Measurements from ENCODE around the gene ACBD6.

Gene ACBD6

GRCh38 chr1:180268556-180269075, 233.8 kb downstream of the ACBD6 start:
- DNase-seq, result no peak

GRCh38 chr1:180267761-180268555, 234.4 kb downstream of the ACBD6 start:
- DNase-seq, result no peak

- DNase-seq, result no peak
Measured at GRCh38 chr1:180267211-180267561, 235.2 kb downstream of the ACBD6 start.

GRCh38 chr1:180266275-180267210, 235.8 kb downstream of the ACBD6 start:
- no peak for DNase-seq

- no peak for DNase-seq
Measured at GRCh38 chr1:180265871-180266270, 236.5 kb downstream of the ACBD6 start.

- no peak for DNase-seq
Measured at GRCh38 chr1:180265201-180265600, 237.2 kb downstream of the ACBD6 start.

GRCh38 chr1:180264595-180264994, 237.8 kb downstream of the ACBD6 start:
- DNase-seq, result no peak

- no peak for DNase-seq
Measured at GRCh38 chr1:180262628-180263488, 239.5 kb downstream of the ACBD6 start.

- no peak for DNase-seq
Measured at GRCh38 chr1:180261524-180262155, 240.7 kb downstream of the ACBD6 start.

GRCh38 chr1:180261030-180261429, 241.3 kb downstream of the ACBD6 start:
- no peak for DNase-seq

- DNase-seq, result no peak
Measured at GRCh38 chr1:180260541-180260940, 241.8 kb downstream of the ACBD6 start.

GRCh38 chr1:180259431-180260338, 242.7 kb downstream of the ACBD6 start:
- no peak for DNase-seq

- no peak for DNase-seq
Measured at GRCh38 chr1:180258935-180259334, 243.4 kb downstream of the ACBD6 start.

GRCh38 chr1:180258290-180258689, 244.1 kb downstream of the ACBD6 start:
- no peak for DNase-seq

GRCh38 chr1:180257486-180257885, 244.9 kb downstream of the ACBD6 start:
- no peak for DNase-seq

- no peak for DNase-seq
Measured at GRCh38 chr1:180257028-180257386, 245.4 kb downstream of the ACBD6 start.

- no peak for DNase-seq
Measured at GRCh38 chr1:180256341-180257027, 245.9 kb downstream of the ACBD6 start.

GRCh38 chr1:180255536-180256340, 246.6 kb downstream of the ACBD6 start:
- no peak for DNase-seq

GRCh38 chr1:180254854-180255253, 247.5 kb downstream of the ACBD6 start:
- DNase-seq, result no peak

- no peak for DNase-seq
Measured at GRCh38 chr1:180254496-180254819, 247.9 kb downstream of the ACBD6 start.

Measured in activated gamma-delta T cell (primary cell).